NCI-H2029 treated with DMSO at 0.1 percent for 48 hours (cell line): ENCODE results near the gene DDX21.
"Not testable (repeated sequence)": the region's sequence is repeated elsewhere in the genome, so short reads cannot be mapped to it uniquely, and the experiment has no call there.

Experiments used
- DNase-seq: peaks from one replicate; lab custom pipeline; 2025; lab: John Stamatoyannopoulos, UW

DDX21 gene

GRCh38 chr10:68955832-68956532 lies at the start of gene DDX21:
Gene DDX21 (plus strand): TSS chr10:68956170. CDS start chr10:68956226, 56 bp downstream.
- peak; percentile 46 for DNase-seq

- DNase-seq = no peak
These were observed 31.4 kb upstream of the DDX21 start for GRCh38 chr10:68924593-68924992.

- DNase-seq = no peak
These were observed 30.5 kb upstream of the DDX21 start for GRCh38 chr10:68925489-68925888.

GRCh38 chr10:68929157-68929556 lies 26.8 kb upstream of the DDX21 start:
- DNase-seq = not testable (repeated sequence)

- DNase-seq = not testable (repeated sequence)
These were observed 26.1 kb upstream of the DDX21 start for GRCh38 chr10:68929888-68930287.

- not testable (repeated sequence) for DNase-seq
These were observed 23.1 kb upstream of the DDX21 start for GRCh38 chr10:68932860-68933259.

- DNase-seq = no peak
These were observed 21.0 kb upstream of the DDX21 start for GRCh38 chr10:68934994-68935393.

- no peak for DNase-seq
These were observed 17.9 kb upstream of the DDX21 start for GRCh38 chr10:68938117-68938516.

- no peak for DNase-seq
These were observed 17.1 kb upstream of the DDX21 start for GRCh38 chr10:68938884-68939283.

- not testable (repeated sequence) for DNase-seq
These were observed 15.1 kb upstream of the DDX21 start for GRCh38 chr10:68940917-68941316.

GRCh38 chr10:68950598-68950997 lies 5.4 kb upstream of the DDX21 start:
- no peak for DNase-seq

GRCh38 chr10:68954904-68955303 lies 1.1 kb upstream of the DDX21 start:
- DNase-seq = no peak

- peak; percentile 19 for DNase-seq
These were observed 577 bp upstream of the DDX21 start for GRCh38 chr10:68955355-68955831.

- DNase-seq = no peak
These were observed 1.3 kb downstream of the DDX21 start for GRCh38 chr10:68957284-68957615.

- no peak for DNase-seq
These were observed 1.7 kb downstream of the DDX21 start for GRCh38 chr10:68957654-68958053.

GRCh38 chr10:68959695-68960527 lies 3.9 kb downstream of the DDX21 start:
- DNase-seq = no peak

- no peak for DNase-seq
These were observed 7.2 kb downstream of the DDX21 start for GRCh38 chr10:68963151-68963550.

GRCh38 chr10:68973975-68974374 lies 18.0 kb downstream of the DDX21 start:
- no peak for DNase-seq

- DNase-seq = not testable (repeated sequence)
These were observed 20.0 kb downstream of the DDX21 start for GRCh38 chr10:68975936-68976473.

GRCh38 chr10:68979738-68980137 lies 23.8 kb downstream of the DDX21 start:
- DNase-seq = not testable (repeated sequence)

- no peak for DNase-seq
These were observed 25.1 kb downstream of the DDX21 start for GRCh38 chr10:68981074-68981473.

GRCh38 chr10:68982389-68982788 lies 26.4 kb downstream of the DDX21 start:
- DNase-seq = no peak

GRCh38 chr10:68987611-68988010 lies 31.6 kb downstream of the DDX21 start:
- DNase-seq = no peak
